ENCODE data around the gene ATP2B2. TPM values are rescaled to one million over a fixed set of nuclear protein-coding genes. Genes with fewer than 3 reads are reported as not detected.
A peak's percentile ranks its signal among the peaks of the same experiment; 100 is the strongest.

Gene ATP2B2
- total and polyA plus RNA-seq, 9 of the 15 experiments (the other 6 are each of a cell fraction or from before 2014, with no cell fraction given) = 0.06 TPM; not detected in 8

GRCh38 chr3:10340046-10340445 lies 165.3 kb downstream of the ATP2B2 start:
- TF ChIP-seq HNRNPK (IDR thresholded peaks at IDR 0.05; ENCODE audit: low read depth, low read length, poor library complexity, severe bottlenecking) (no peak), NR2C2 (CRISPR knock-in tag; IDR thresholded peaks at IDR 0.05) (no peak), NR2C2 (tag; IDR thresholded peaks at IDR 0.05) (0 out of 2 replicates have a peak, but pooled peaks have one; percentile 13)
- no peak overlapping the region for H3K27ac ChIP-seq (ENCODE audit: extremely low read depth, low read depth, low read length)
- intact Hi-C loops (cut with micrococcal nuclease) = no loop called here
- H4K20me1 ChIP-seq (replicated peaks; ENCODE audit: control insufficient read depth, insufficient read depth, low read length) = peaks cover 28% of the 10 kb centered on the region
- H3K4me1 ChIP-seq (replicated peaks in 1 of 2; ENCODE audit: control insufficient read depth in 2 of 2, insufficient read depth in 2 of 2, low read length in 2 of 2) = peaks cover 0 to 34% of the 10 kb centered on the region in 2 experiments; a peak in 2 of 5 replicates
- POLR2A ChIA-PET = interaction anchor here (0.5 to 1.8 kb wide), 6 partner anchors 10 to 1397 kb away, joined by 3 to 8 read pairs (median 3); partner anchors contain the start of gene SEC13
- peaks cover 45 to 95% of the 10 kb centered on the region in 2 experiments; a peak in 4 of 5 replicates for H3K27me3 ChIP-seq (ENCODE audit: control insufficient read depth in 2 of 2, insufficient read depth in 2 of 2, low read length in 2 of 2)
- H2AFZ ChIP-seq (ENCODE audit: low read depth, low read length) = no peak overlapping the region
- ATAC-seq (no peak), FAIRE-seq (no peak), DNase-seq (ENCODE audit: extremely low read depth in 1 of 4, low spot score in 3 of 4) (peak in 1 of 4 experiments; percentile 14)
- no TSS peak for BruUV-seq (replicated peaks)
- in situ Hi-C loops (cut with MboI) = no loop called here
- H3K36me3 ChIP-seq (ENCODE audit: control insufficient read depth, insufficient read depth, low read length) = no peaks in the 10 kb centered on the region
- H3K9me3 ChIP-seq (replicated peaks; ENCODE audit: control insufficient read depth, insufficient read depth, low read depth, low read length) = no peaks in the 10 kb centered on the region
- H3K9me1 ChIP-seq (ENCODE audit: control insufficient read depth, insufficient read depth, low read length) = no peaks in the 10 kb centered on the region
- H3K9ac ChIP-seq (ENCODE audit: insufficient read depth in 1 of 2, low read depth in 2 of 2, low read length in 2 of 2) = peak overlapping the region in 1 of 2 experiments; percentile 6; a peak in 1 of 4 replicates
- CTCF ChIA-PET (ENCODE audit: low intra/inter-chr PET ratio) = no interaction called here
- no peaks in the 10 kb centered on the region for H3K79me2 ChIP-seq (ENCODE audit: control insufficient read depth, insufficient read depth, low read length)
- no peak overlapping the region for H3K4me2 ChIP-seq (ENCODE audit: insufficient read depth, low read length)
- H3K4me3 ChIP-seq = no peak overlapping the region
- WGBS (ENCODE audit: insufficient coverage, low coverage, missing lambda C conversion rate) = 0% methylated on average over 4 of the region's 4 CpGs

- Histone ChIP-seq H3K36me3 (ENCODE audit: control insufficient read depth, insufficient read depth, low read length) (no peaks in the 10 kb centered on the region), H3K79me2 (ENCODE audit: control insufficient read depth, insufficient read depth, low read length) (no peaks in the 10 kb centered on the region), H4K20me1 (replicated peaks; ENCODE audit: control insufficient read depth, insufficient read depth, low read length) (peaks cover 22% of the 10 kb centered on the region), H3K27me3 (ENCODE audit: control insufficient read depth in 2 of 2, insufficient read depth in 2 of 2, low read length in 2 of 2) (peaks cover 48 to 92% of the 10 kb centered on the region in 2 experiments; a peak in 4 of 5 replicates), H2AFZ (ENCODE audit: low read depth, low read length) (no peak overlapping the region), H3K4me3 (no peak overlapping the region), H3K27ac (ENCODE audit: extremely low read depth, low read depth, low read length) (no peak overlapping the region), H3K4me2 (ENCODE audit: insufficient read depth, low read length) (no peak overlapping the region), H3K9me1 (ENCODE audit: control insufficient read depth, insufficient read depth, low read length) (no peaks in the 10 kb centered on the region), H3K9me3 (replicated peaks; ENCODE audit: control insufficient read depth, insufficient read depth, low read depth, low read length) (no peaks in the 10 kb centered on the region), H3K4me1 (replicated peaks in 1 of 2; ENCODE audit: control insufficient read depth in 2 of 2, insufficient read depth in 2 of 2, low read length in 2 of 2) (peaks cover 0 to 34% of the 10 kb centered on the region in 2 experiments; a peak in 2 of 5 replicates), H3K9ac (ENCODE audit: insufficient read depth in 1 of 2, low read depth in 2 of 2, low read length in 2 of 2) (peak overlapping the region in 1 of 2 experiments; percentile 19; a peak in 1 of 4 replicates)
- DNase-seq (ENCODE audit: extremely low read depth in 1 of 4, low spot score in 3 of 4) (peak in 1 of 4 experiments; percentile 22), FAIRE-seq (no peak), ATAC-seq (peak; percentile 6; the same call in 1 of the 3 replicates)
- in situ Hi-C loops (cut with MboI) (no loop called here), intact Hi-C loops (cut with micrococcal nuclease) (loop anchor here (5.0 kb wide), 1 partner anchor 68 kb away; no protein-coding TSS in a partner anchor)
- POLR2A ChIA-PET = interaction anchor here (0.5 to 1.8 kb wide), 5 partner anchors 11 to 1396 kb away, joined by 3 to 8 read pairs (median 3); partner anchors contain the start of gene SEC13
- no TSS peak for BruUV-seq (replicated peaks)
- 2% methylated on average over 8 of the region's 8 CpGs for WGBS (ENCODE audit: insufficient coverage, low coverage, missing lambda C conversion rate)
- CTCF ChIA-PET (ENCODE audit: low intra/inter-chr PET ratio) = no interaction called here
- no peak for TF ChIP-seq FOXP1 (CRISPR knock-in tag; IDR thresholded peaks at IDR 0.05)
- TF ChIP-seq AFF4 (CRISPR knock-in tag; IDR thresholded peaks at IDR 0.05) = no peak
Observed at GRCh38 chr3:10339376-10339955, 165.9 kb downstream of the ATP2B2 start.
